Endothelial cell of umbilical vein (primary cell): ENCODE measurements around the gene PTPDC1. TPM values are rescaled to one million over a fixed set of nuclear protein-coding genes. Genes with fewer than 3 reads are reported as not detected.

ENCODE experiments used
- BruUV-seq: library from RNA; stranded (reverse); fragments of 400-500 nt; replicated peaks from 2 replicates; lab custom pipeline; 2021; lab: Mats Ljungman, UMichigan
- CTCF ChIA-PET: fragments of 300-600, 350-600 bp; sonication (Branson Sonifier 250); formaldehyde crosslinking; loops from one replicate; lab custom pipeline; 2021; ENCODE audit warnings: antibody characterized with exemption, inconsistent platforms; lab: Charles Lee
- POLR2A ChIA-PET: fragments of 300-600, 350-600 bp; sonication (Branson Sonifier 250); formaldehyde crosslinking; loops from one replicate; lab custom pipeline; 2021; ENCODE audit warnings: antibody characterized with exemption, inconsistent platforms; lab: Charles Lee
- DNase-seq: peaks from one replicate; pipeline ENCODE4 v3.0.0-alpha.2; 2011; ENCODE audit warnings: low read depth, low spot score
- FAIRE-seq: peaks from 2 replicates; lab custom pipeline; 2011; peaks lifted over from hg19 to GRCh38; lab: Jason Lieb, UNC
- H2AFZ ChIP-seq: 2 replicates; pipeline ENCODE4 v1.6.0; 2012; ENCODE audit warnings: low read depth, low read length, control low read depth, inconsistent platforms
- H3K27ac ChIP-seq: 2 replicates; pipeline ENCODE4 v1.5.1; 2011; ENCODE audit warnings: low read depth, mild to moderate bottlenecking, control low read depth, low read length, moderate library complexity; ENCODE audit not compliant: insufficient read depth
- H3K27me3 ChIP-seq, 2 experiments: 2 replicates each; pipeline versions ENCODE4 v1.6.0 to v1.6.1; 2011; ENCODE audit warnings: low read length in 2 of 2, mixed read lengths in 1 of 2; ENCODE audit not compliant: control insufficient read depth in 2 of 2, insufficient read depth in 2 of 2
- H3K36me3 ChIP-seq, 2 experiments: 2 replicates in 1 of 2; 3 replicates in 1 of 2; pipeline ENCODE4 v1.5.1; 2011; ENCODE audit warnings: low read length in 2 of 2, mild to moderate bottlenecking in 1 of 2, moderate library complexity in 1 of 2; ENCODE audit not compliant: control insufficient read depth in 2 of 2, insufficient read depth in 2 of 2; ENCODE audit errors: extremely low read depth in 1 of 2
- H3K4me1 ChIP-seq: 3 replicates; pipeline ENCODE4 v1.5.1; 2011; ENCODE audit warnings: mild to moderate bottlenecking, low read length; ENCODE audit not compliant: control insufficient read depth, insufficient read depth; ENCODE audit errors: extremely low read depth
- H3K4me2 ChIP-seq: 2 replicates; pipeline ENCODE4 v1.6.1; 2011; ENCODE audit warnings: low read length, control low read depth, mixed read lengths; ENCODE audit not compliant: insufficient read depth
- H3K4me3 ChIP-seq, 3 experiments: fragments of 200-600 bp in 1 of 3; sonication (generic), shearing (Covaris generic) in 1 of 3; replicated peaks in 1 of 3; 2 replicates each; pipeline ENCODE4 v1.5.1; 2011 to 2016; ENCODE audit warnings: control low read depth in 3 of 3, low read length in 3 of 3, mild to moderate bottlenecking in 2 of 3, inconsistent platforms in 1 of 3, low read depth in 1 of 3, moderate library complexity in 1 of 3; ENCODE audit not compliant: insufficient read depth in 1 of 3
- H3K79me2 ChIP-seq: 2 replicates; pipeline ENCODE4 v1.6.0; 2012; ENCODE audit warnings: low read length, inconsistent platforms; ENCODE audit not compliant: control insufficient read depth, insufficient read depth
- H3K9ac ChIP-seq: replicated peaks from 2 replicates; pipeline ENCODE3; 2011; ENCODE audit warnings: low read length, control low read depth; ENCODE audit not compliant: insufficient read depth; ENCODE audit errors: extremely low read depth
- H3K9me1 ChIP-seq: replicated peaks from 3 replicates; pipeline ENCODE4 v1.6.0; 2011; ENCODE audit warnings: mild to moderate bottlenecking, low read length; ENCODE audit not compliant: control insufficient read depth, insufficient read depth; ENCODE audit errors: extremely low read depth
- H3K9me3 ChIP-seq: replicated peaks from 2 replicates; pipeline ENCODE4 v1.5.1; 2012; ENCODE audit warnings: low read length, inconsistent platforms; ENCODE audit not compliant: control insufficient read depth, insufficient read depth
- H4K20me1 ChIP-seq: replicated peaks from 2 replicates; pipeline ENCODE3; 2011; ENCODE audit warnings: mild to moderate bottlenecking, low read length; ENCODE audit not compliant: control insufficient read depth, insufficient read depth; ENCODE audit errors: extremely low read depth
- CTCF ChIP-seq, 2 donors: IDR thresholded peaks; 1 replicate in 1 of 2; 2 replicates in 1 of 2; pipeline ENCODE4 v1.5.1; 2011; ENCODE audit warnings: low read length in 2 of 2, mild to moderate bottlenecking in 2 of 2, moderate library complexity in 2 of 2, control low read depth in 1 of 2, inconsistent platforms in 1 of 2, low read depth in 1 of 2; ENCODE audit not compliant: insufficient read depth in 1 of 2; ENCODE audit errors: extremely low read depth in 1 of 2
- EZH2 ChIP-seq: IDR thresholded peaks from 2 replicates; pipeline ENCODE4 v1.6.1; 2012; ENCODE audit warnings: borderline replicate concordance, low read depth, mild to moderate bottlenecking, moderate library complexity, low read length, inconsistent platforms; ENCODE audit not compliant: severe bottlenecking
- FOS ChIP-seq: IDR thresholded peaks from 2 replicates; pipeline ENCODE4 v1.6.1; 2011; ENCODE audit warnings: mild to moderate bottlenecking, low read length, moderate library complexity, borderline replicate concordance; ENCODE audit not compliant: insufficient read depth
- GATA2 ChIP-seq: IDR thresholded peaks from 2 replicates; pipeline ENCODE4 v1.7.0; 2011; ENCODE audit warnings: low read depth, mild to moderate bottlenecking, moderate library complexity, mixed read lengths, low read length; ENCODE audit not compliant: insufficient read length, insufficient read depth
- JUN ChIP-seq: IDR thresholded peaks from 2 replicates; pipeline ENCODE4 v1.6.1; 2011; ENCODE audit warnings: borderline replicate concordance, low read depth; ENCODE audit not compliant: insufficient read length, insufficient read depth
- MAX ChIP-seq: IDR thresholded peaks from 2 replicates; pipeline ENCODE4 v1.6.1; 2011; ENCODE audit not compliant: insufficient read depth, insufficient read length
- MYC ChIP-seq: IDR thresholded peaks from one replicate; pipeline ENCODE4 v1.6.1; 2011; ENCODE audit warnings: mild to moderate bottlenecking, low read depth, low read length
- POLR2A ChIP-seq: IDR thresholded peaks from 2 replicates; pipeline ENCODE4 v1.6.1; 2012; ENCODE audit warnings: low read depth, mild to moderate bottlenecking, control low read depth, low read length
- POLR2AphosphoS5 ChIP-seq: IDR thresholded peaks from 2 replicates; pipeline ENCODE4 v1.6.1; 2012; ENCODE audit warnings: low read depth, mild to moderate bottlenecking, control low read depth, low read length, moderate library complexity; ENCODE audit not compliant: insufficient read depth
- dilution Hi-C: fragments of 300-500 bp; cut with MboI; formaldehyde crosslinking; loops from one replicate; pipeline ENCODE4 v1.15.0; 2019; ENCODE audit warnings: low sequenced_read_pairs; ENCODE audit not compliant: extremely low pct_ligation_motif_present
- intact Hi-C: fragments of 100-400 bp; cut with micrococcal nuclease; formaldehyde crosslinking; loops from one replicate; pipeline ENCODE4 v1.10.0; 2022
- polyA plus RNA-seq, 4 experiments: library from polyadenylated mRNA; depleted of rRNA in 3 of 4; stranded (reverse) in 3 of 4; unstranded in 1 of 4; fragments of >200 nt; gene quantifications; 2 replicates each; pipeline versions ENCODE4 v1.2.1 to v1.2.3, GENCODE V29; 2011 to 2012; ENCODE audit warnings: missing spikeins in 1 of 4
- total RNA-seq: library from RNA; stranded (reverse); gene quantifications from 2 replicates; pipeline ENCODE4 v1.2.3, GENCODE V29; 2021

The PTPDC1 gene
- total and polyA plus RNA-seq, 2 donors (not counting 3 experiments of a cell fraction or from before 2014, with no cell fraction given) = 4.3 to 9.1 TPM

GRCh38 chr9:94081435-94081834 is 2.8 kb upstream of the PTPDC1 start:
- Histone ChIP-seq H3K4me1 (peaks cover 4% of the 10 kb centered on the region), H3K36me3 (no peaks in the 10 kb centered on the region), H3K27me3 (no peaks in the 10 kb centered on the region), H2AFZ (no peak overlapping the region), H3K4me2 (no peak overlapping the region), H3K9ac (no peak overlapping the region), H3K4me3 (no peak overlapping the region), H3K9me1 (no peaks in the 10 kb centered on the region), H4K20me1 (no peaks in the 10 kb centered on the region), H3K9me3 (no peaks in the 10 kb centered on the region), H3K27ac (no peak overlapping the region), H3K79me2 (no peaks in the 10 kb centered on the region)
- dilution Hi-C loops (no loop called here), intact Hi-C loops (no loop called here)
- no TSS peak for BruUV-seq
- DNase-seq (no peak), FAIRE-seq (no peak)
- ChIA-PET CTCF (no interaction called here), POLR2A (no interaction called here)
- TF ChIP-seq EZH2 = no peak
- no peak for TF ChIP-seq MAX
- TF ChIP-seq CTCF (IDR thresholded peaks at IDR 0.05; ENCODE audit: extremely low read depth in 1 of 2, insufficient read depth in 1 of 2, low read depth in 1 of 2, low read length in 2 of 2) = no peak
- no peak for TF ChIP-seq FOS
- TF ChIP-seq POLR2AphosphoS5 = no peak
- TF ChIP-seq MYC = no peak
- no peak for TF ChIP-seq POLR2A
- no peak for TF ChIP-seq GATA2
- no peak for TF ChIP-seq JUN
